ENCODE results near the gene SPEM1.
"Not testable (repeated sequence)": the region's sequence is repeated elsewhere in the genome, so short reads cannot be mapped to it uniquely, and the experiment has no call there.

The SPEM1 gene

GRCh38 chr17:7470457-7470973 lies 50.4 kb downstream of the SPEM1 start:
- not testable (repeated sequence) for H3K4me1 ChIP-seq (ENCODE audit: insufficient read depth, low read length); H3K36me3 ChIP-seq (ENCODE audit: insufficient read depth, low read length); H3K9ac ChIP-seq (ENCODE audit: low read depth, low read length); H3K9me3 ChIP-seq (ENCODE audit: control insufficient read depth, insufficient read depth, low read length)

All from ES-I3 (cell line).